Tibial nerve (tissue), 4 donors: ENCODE data around the gene PLEKHA7. TPM values are rescaled to one million over a fixed set of nuclear protein-coding genes. Genes with fewer than 3 reads are reported as not detected.

Source experiments
- DNase-seq, 2 donors: peaks; one replicate each; pipeline ENCODE4 v3.0.0-alpha.2; 2019; ENCODE audit warnings: low spot score in 2 of 2
- H3K27ac ChIP-seq, 4 donors: fragments of 200-600 bp; sonication (generic) in 3 of 4; one replicate each; pipeline ENCODE4 v1.5.1; 2017 to 2019; ENCODE audit warnings: mild to moderate bottlenecking in 1 of 4
- H3K27me3 ChIP-seq, 2 donors: fragments of 200-600 bp; sonication (generic) in 1 of 2; one replicate each; pipeline versions ENCODE4 v1.5.1 to v1.6.0; 2017 to 2019
- H3K36me3 ChIP-seq, 3 donors: fragments of 200-600 bp; sonication (generic); one replicate each; pipeline ENCODE4 v1.5.1; 2018 to 2019
- H3K4me1 ChIP-seq, 4 donors: fragments of 200-600 bp; sonication (generic) in 3 of 4; one replicate each; pipeline ENCODE4 v1.5.1; 2017 to 2019
- H3K4me3 ChIP-seq, 4 donors: fragments of 200-600 bp; sonication (generic) in 3 of 4; one replicate each; pipeline ENCODE4 v1.5.1; 2017 to 2019; ENCODE audit warnings: mild to moderate bottlenecking in 1 of 4, moderate library complexity in 1 of 4
- H3K9me3 ChIP-seq, 4 donors: fragments of 200-600 bp; sonication (generic) in 3 of 4; one replicate each; pipeline ENCODE4 v1.5.1; 2017 to 2019
- EP300 ChIP-seq, 2 donors: sonication (generic); formaldehyde crosslinking; IDR thresholded peaks; one replicate each; pipeline ENCODE4 v1.6.1; 2017; ENCODE audit warnings: antibody characterized with exemption in 2 of 2, mild to moderate bottlenecking in 1 of 2
- POLR2A ChIP-seq, 2 donors: fragments of 450-650 bp; IDR thresholded peaks; one replicate each; pipeline ENCODE4 v1.6.1; 2017; ENCODE audit warnings: antibody characterized with exemption in 2 of 2, mild to moderate bottlenecking in 2 of 2, moderate library complexity in 2 of 2
- WGBS, 2 donors: methylation state at CpG; one replicate each; pipeline ENCODE4 v1.1.5; 2018; 5-methylcytosine and 5-hydroxymethylcytosine counted together
- total RNA-seq, 4 donors: library from RNA; depleted of rRNA; stranded (reverse); fragments of >200 nt; gene quantifications; one replicate each; pipeline ENCODE4 v1.1.0, GENCODE V29; 2016
- TF ChIP-seq, protein P1 (sequence below), 5 experiments: fragments of 200-600 bp in 3 of 5; fragments of 450-650 bp in 2 of 5; sonication (generic) in 3 of 5; IDR thresholded peaks; one replicate each; pipeline ENCODE4 v1.5.1; 2016 to 2019; ENCODE audit warnings: antibody characterized with exemption in 5 of 5, mild to moderate bottlenecking in 3 of 5, moderate library complexity in 2 of 5

The PLEKHA7 gene
- total RNA-seq, 4 donors from 2014 or later: 41.6 to 56.7 (median 50.1) TPM

- TF ChIP-seq POLR2A (IDR thresholded peaks at IDR 0.05): no peak
- 44 to 48% methylated on average over 8 of the region's 8 CpGs for WGBS, 2 donors
- no peak for DNase-seq
These were observed 208.3 kb downstream of the PLEKHA7 start for GRCh38 chr11:16805938-16806337.

DNA sequence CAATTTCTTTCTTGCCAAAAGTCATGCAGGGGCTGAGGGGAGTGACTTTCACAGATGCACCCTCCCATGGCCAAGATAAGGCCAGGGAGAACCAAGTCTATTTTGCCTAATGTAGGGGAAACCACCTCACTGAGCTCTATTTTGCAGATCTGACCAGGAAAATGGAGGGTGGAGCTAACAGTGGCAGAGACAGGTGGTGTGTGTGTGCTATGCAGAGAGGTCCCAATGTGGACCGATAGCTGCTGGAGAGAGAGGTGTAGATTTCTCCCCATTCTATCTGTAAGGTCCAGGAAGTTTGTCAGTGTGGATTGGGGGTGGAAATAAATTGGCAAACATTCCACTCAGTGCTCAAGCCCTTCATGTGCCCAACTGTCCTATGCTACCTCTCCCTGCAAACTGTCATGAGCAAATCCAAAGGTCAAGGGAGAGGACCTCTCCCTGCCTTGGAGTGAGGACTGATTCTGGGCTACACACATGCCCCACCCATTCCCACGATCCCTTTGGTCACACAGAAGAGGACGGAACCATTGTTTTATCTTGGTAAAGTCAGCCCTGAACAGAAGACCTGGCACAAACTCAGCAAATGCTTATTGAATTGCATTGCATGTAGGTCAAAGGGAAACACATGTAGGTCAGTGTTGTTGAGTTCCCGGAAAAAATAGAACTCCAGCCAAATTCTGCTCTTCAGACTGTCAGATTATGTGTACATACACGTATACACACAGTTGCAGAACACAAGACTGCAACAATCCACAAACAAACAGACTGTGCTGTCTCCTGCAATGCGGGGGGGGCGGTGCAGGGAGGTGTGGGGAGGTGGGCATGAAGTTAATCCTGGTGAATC is 209.9 kb downstream of the PLEKHA7 start:
- 36 to 42% methylated on average over 7 of the region's 7 CpGs for WGBS, 2 donors
- H3K27ac ChIP-seq: peak overlapping the region in 2 of 4 donors; percentile 83 to 88

More at GRCh38 chr11:16805938-16806337, 208.3 kb downstream of the PLEKHA7 start:
- no peaks in the 10 kb centered on the region for H3K27me3 ChIP-seq
- H3K4me3 ChIP-seq: no peak overlapping the region
- H3K36me3 ChIP-seq: peaks cover 0 to 21% (median 0%) of the 10 kb centered on the region in 3 donors
- H3K4me1 ChIP-seq: peaks cover 0 to 54% (median 24%) of the 10 kb centered on the region in 4 donors
- peak overlapping the region; percentile 24 to 88 (median 56) for H3K27ac ChIP-seq
- H3K9me3 ChIP-seq: no peaks in the 10 kb centered on the region

GRCh38 chr11:16801288-16801980 is 212.8 kb downstream of the PLEKHA7 start:
- TF ChIP-seq, protein P1, sequence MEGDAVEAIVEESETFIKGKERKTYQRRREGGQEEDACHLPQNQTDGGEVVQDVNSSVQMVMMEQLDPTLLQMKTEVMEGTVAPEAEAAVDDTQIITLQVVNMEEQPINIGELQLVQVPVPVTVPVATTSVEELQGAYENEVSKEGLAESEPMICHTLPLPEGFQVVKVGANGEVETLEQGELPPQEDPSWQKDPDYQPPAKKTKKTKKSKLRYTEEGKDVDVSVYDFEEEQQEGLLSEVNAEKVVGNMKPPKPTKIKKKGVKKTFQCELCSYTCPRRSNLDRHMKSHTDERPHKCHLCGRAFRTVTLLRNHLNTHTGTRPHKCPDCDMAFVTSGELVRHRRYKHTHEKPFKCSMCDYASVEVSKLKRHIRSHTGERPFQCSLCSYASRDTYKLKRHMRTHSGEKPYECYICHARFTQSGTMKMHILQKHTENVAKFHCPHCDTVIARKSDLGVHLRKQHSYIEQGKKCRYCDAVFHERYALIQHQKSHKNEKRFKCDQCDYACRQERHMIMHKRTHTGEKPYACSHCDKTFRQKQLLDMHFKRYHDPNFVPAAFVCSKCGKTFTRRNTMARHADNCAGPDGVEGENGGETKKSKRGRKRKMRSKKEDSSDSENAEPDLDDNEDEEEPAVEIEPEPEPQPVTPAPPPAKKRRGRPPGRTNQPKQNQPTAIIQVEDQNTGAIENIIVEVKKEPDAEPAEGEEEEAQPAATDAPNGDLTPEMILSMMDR (IDR thresholded peaks at IDR 0.05): no peak
- TF ChIP-seq POLR2A (IDR thresholded peaks at IDR 0.05): no peak
- no peak for TF ChIP-seq EP300 (IDR thresholded peaks at IDR 0.05)
- Histone ChIP-seq H3K9me3 (no peaks in the 10 kb centered on the region), H3K4me1 (peaks cover 0 to 26% (median 19%) of the 10 kb centered on the region in 4 donors)

More for the DNA sequence above, 209.9 kb downstream of the PLEKHA7 start:
- no peak for TF ChIP-seq EP300 (IDR thresholded peaks at IDR 0.05)
- TF ChIP-seq, protein P1 (IDR thresholded peaks at IDR 0.05): no peak
- no peak for TF ChIP-seq POLR2A (IDR thresholded peaks at IDR 0.05)
- H3K9me3 ChIP-seq: no peaks in the 10 kb centered on the region
- no peak for DNase-seq
- peaks cover 0 to 38% (median 22%) of the 10 kb centered on the region in 4 donors for H3K4me1 ChIP-seq
- no peak overlapping the region for H3K4me3 ChIP-seq
- no peaks in the 10 kb centered on the region for H3K27me3 ChIP-seq
- peaks cover 0 to 28% (median 0%) of the 10 kb centered on the region in 3 donors for H3K36me3 ChIP-seq

DNA sequence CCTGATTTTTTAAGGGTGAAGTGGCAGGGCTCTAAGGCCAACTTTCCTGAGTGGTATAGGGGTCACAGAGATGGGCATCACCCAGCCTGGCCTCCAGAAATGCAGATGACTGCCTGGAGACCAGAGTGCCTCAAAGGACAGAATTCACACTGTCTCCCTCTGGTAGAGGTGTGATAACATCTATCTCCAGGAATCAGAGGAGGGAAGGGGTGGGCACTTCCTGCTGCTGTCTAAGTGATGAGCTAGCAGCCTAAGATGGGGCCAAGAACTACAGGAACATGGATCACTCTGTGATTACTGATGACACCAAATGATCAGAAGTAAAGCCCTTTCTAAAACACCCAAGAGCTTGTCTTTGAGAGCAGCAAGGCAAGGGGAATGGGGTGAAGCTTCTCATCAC is 213.8 kb downstream of the PLEKHA7 start:
- no peak for DNase-seq
- Histone ChIP-seq H3K27ac (peak overlapping the region in 2 of 4 donors; percentile 69 to 78), H3K36me3 (peaks cover 0 to 28% (median 0%) of the 10 kb centered on the region in 3 donors), H3K4me1 (peaks cover 0 to 16% (median 13%) of the 10 kb centered on the region in 4 donors), H3K27me3 (no peaks in the 10 kb centered on the region), H3K9me3 (no peaks in the 10 kb centered on the region), H3K4me3 (no peak overlapping the region)
- TF ChIP-seq POLR2A (IDR thresholded peaks at IDR 0.05) (no peak), EP300 (IDR thresholded peaks at IDR 0.05) (no peak)
- TF ChIP-seq, protein P1 (IDR thresholded peaks at IDR 0.05): no peak

More at GRCh38 chr11:16801288-16801980, 212.8 kb downstream of the PLEKHA7 start:
- DNase-seq: no peak
- no peaks in the 10 kb centered on the region for H3K27me3 ChIP-seq
- peak overlapping the region in 2 of 4 donors; percentile 42 to 78 for H3K27ac ChIP-seq
- H3K36me3 ChIP-seq: peaks cover 0 to 28% (median 0%) of the 10 kb centered on the region in 3 donors
- no peak overlapping the region for H3K4me3 ChIP-seq
- 90 to 93% methylated on average over 10 of the region's 10 CpGs for WGBS, 2 donors

- H3K27me3 ChIP-seq: no peaks in the 10 kb centered on the region
- no peaks in the 10 kb centered on the region for H3K9me3 ChIP-seq
- peak overlapping the region in 2 of 4 donors; percentile 69 to 78 for H3K27ac ChIP-seq
- no peak overlapping the region for H3K4me3 ChIP-seq
- H3K4me1 ChIP-seq: peaks cover 0 to 13% (median 11%) of the 10 kb centered on the region in 4 donors
- no peak for TF ChIP-seq EP300 (IDR thresholded peaks at IDR 0.05)
- TF ChIP-seq POLR2A (IDR thresholded peaks at IDR 0.05): no peak
- TF ChIP-seq, protein P1 (IDR thresholded peaks at IDR 0.05): no peak
- no peak for DNase-seq
- H3K36me3 ChIP-seq: peaks cover 0 to 28% (median 0%) of the 10 kb centered on the region in 3 donors
These were observed 214.3 kb downstream of the PLEKHA7 start for GRCh38 chr11:16799890-16800289.
